22Rv1 (cell line): ENCODE data around the gene HACD4.

Experiments used
- H3K27ac ChIP-seq: fragments of 450-650 bp; 2 replicates; pipeline ENCODE4 v1.5.1; 2017
- CTCF ChIP-seq: fragments of 450-650 bp; IDR thresholded peaks from 2 replicates; pipeline ENCODE4 v1.5.1; 2017; ENCODE audit warnings: mild to moderate bottlenecking
- ZFX ChIP-seq: fragments of 450-650 bp; IDR thresholded peaks from 2 replicates; pipeline ENCODE4 v1.6.1; 2017; ENCODE audit warnings: antibody characterized with exemption, borderline replicate concordance

The HACD4 gene, protein sequence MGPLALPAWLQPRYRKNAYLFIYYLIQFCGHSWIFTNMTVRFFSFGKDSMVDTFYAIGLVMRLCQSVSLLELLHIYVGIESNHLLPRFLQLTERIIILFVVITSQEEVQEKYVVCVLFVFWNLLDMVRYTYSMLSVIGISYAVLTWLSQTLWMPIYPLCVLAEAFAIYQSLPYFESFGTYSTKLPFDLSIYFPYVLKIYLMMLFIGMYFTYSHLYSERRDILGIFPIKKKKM

GRCh38 chr9:21031091-21031807 is at the start of gene HACD4:
Gene HACD4 (minus strand): TSS chr9:21031640. CDS start chr9:21031590, 50 bp downstream.
- no peak within 1 kb of the TSS for H3K27ac ChIP-seq
- TF ChIP-seq CTCF (no peak), ZFX (no peak)

DNA sequence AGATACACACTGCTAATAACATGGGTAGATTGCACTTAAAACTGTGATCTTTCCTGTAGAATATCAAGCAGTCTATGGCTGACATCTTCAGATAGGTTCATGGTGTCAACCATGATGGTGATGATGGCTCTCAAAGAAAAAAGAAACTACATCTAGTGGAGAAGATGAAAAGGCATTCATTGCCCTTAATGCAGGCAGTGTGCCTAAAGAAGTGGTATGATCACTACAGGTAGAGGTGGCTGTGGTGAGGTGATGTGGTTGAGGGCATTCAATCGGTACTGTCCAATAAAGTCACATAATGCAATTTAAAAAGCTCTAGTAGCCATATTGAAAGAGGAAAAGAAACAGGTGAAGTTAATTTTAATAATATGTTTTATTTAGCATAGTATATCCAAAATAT is 49.4 kb upstream of the HACD4 start:
- H3K27ac ChIP-seq: no peak overlapping the region
- TF ChIP-seq ZFX (no peak), CTCF (no peak)

GRCh38 chr9:21078702-21079101 is 47.3 kb upstream of the HACD4 start:
- H3K27ac ChIP-seq: no peak overlapping the region
- TF ChIP-seq ZFX (no peak), CTCF (peak; percentile 19; the same call in 1 of the 2 replicates)

DNA sequence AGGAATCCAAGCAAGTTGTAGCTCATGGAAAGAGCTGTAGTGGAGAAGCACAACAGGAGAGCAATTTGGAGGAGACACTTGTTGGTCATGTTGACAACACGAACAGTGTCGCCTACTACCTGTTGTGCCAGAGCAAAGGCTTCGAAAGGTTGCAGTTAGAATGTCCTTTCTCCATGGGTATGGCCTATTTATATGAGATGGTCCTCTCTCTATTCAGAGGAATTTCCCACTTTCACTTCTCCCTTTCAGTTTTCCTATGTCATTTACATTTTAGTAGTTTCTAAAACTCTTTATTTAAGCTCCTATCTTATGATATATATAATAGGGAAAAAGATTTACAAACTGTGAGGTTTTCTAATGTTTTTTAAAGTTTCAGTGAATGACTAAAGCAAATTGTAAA is 46.3 kb upstream of the HACD4 start, which contains the start of gene IFNB1:
IFNB1 (minus strand) TSS at position 162 of the 400 bp plus-strand sequence; CDS start at position 89, 73 bp downstream.
- TF ChIP-seq ZFX (no peak), CTCF (no peak)
- H3K27ac ChIP-seq: no peak within 1 kb of the TSS

DNA sequence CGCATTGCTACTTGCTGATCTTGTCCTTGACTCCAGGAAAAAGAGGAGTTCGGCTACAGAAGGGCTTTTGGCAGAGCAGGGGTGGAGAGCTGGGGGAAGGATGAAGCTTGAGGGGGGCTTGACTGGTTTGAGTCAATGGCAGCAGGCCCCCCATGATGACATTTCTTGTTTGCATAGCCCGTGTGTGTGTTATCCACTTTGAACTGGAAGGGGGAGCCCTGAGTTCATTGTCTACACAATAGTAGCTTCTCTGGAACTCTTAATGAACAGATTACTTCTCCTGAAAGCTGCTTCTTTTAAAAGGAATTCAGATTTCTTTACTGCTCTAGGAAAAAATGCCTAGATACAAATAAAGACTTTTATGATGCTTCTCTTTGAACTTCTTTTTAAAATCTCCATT is 44.0 kb upstream of the HACD4 start:
- no peak overlapping the region for H3K27ac ChIP-seq

GRCh38 chr9:21070906-21071305 is 39.5 kb upstream of the HACD4 start:
- H3K27ac ChIP-seq: no peak overlapping the region
- TF ChIP-seq CTCF (no peak), ZFX (no peak)

More for the DNA sequence above, 44.0 kb upstream of the HACD4 start:
- TF ChIP-seq CTCF (no peak), ZFX (no peak)

DNA sequence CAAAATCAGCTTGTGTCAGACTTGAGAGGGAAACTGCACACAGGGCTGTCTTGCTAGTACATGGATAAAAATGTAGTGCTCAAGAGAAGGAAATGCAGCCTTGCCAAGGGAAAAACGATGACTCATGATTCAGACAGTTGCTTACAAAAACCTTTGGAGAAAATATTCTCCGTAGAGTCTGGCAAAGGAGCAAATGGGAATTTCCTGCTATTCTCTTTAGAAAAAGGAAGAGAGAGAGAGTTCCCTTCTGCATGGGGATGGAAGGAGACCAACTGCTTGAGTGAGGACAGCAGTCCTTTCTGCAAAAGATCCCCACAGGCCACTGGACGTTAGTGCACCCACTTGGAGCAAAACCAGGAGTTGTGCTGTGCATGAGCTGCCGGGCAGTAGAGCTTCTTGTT is 38.7 kb upstream of the HACD4 start:
- no peak overlapping the region for H3K27ac ChIP-seq
- TF ChIP-seq CTCF (no peak), ZFX (no peak)
